Activated T-cell treated with anti-CD3 and anti-CD28 coated beads, Interleukin-2, amount 50 U/mL, for 4 hours (primary cell): ENCODE measurements around the gene SLC26A1. TPM values are rescaled to one million over a fixed set of nuclear protein-coding genes. Genes with fewer than 3 reads are reported as not detected.

Source experiments
- ATAC-seq, 2 donors: fragments of 200-7000 bp; cut with Tn5 transposase; one replicate each; pipeline ENCODE4 v1.10.0; 2021
- DNase-seq: peaks from one replicate; pipeline ENCODE4 v3.0.0-alpha.2; 2020
- H3K27me3 Mint-ChIP-seq: one replicate; pipeline ENCODE4 v1.8.0; 2021; ENCODE audit warnings: low read depth, mixed read lengths
- H3K36me3 Mint-ChIP-seq: one replicate; pipeline ENCODE4 v1.8.0; 2022; ENCODE audit warnings: mixed read lengths; ENCODE audit not compliant: insufficient read depth
- H3K4me1 Mint-ChIP-seq: one replicate; pipeline ENCODE4 v1.8.0; 2021; ENCODE audit warnings: low read depth, mixed read lengths
- H3K4me3 Mint-ChIP-seq: one replicate; pipeline ENCODE4 v1.8.0; 2021; ENCODE audit warnings: mild to moderate bottlenecking, moderate library complexity, mixed read lengths
- H3K9me3 Mint-ChIP-seq: one replicate; pipeline ENCODE4 v1.8.0; 2021; ENCODE audit warnings: mixed read lengths
- total RNA-seq, 3 donors: library from RNA; stranded (reverse); gene quantifications; one replicate each; pipeline ENCODE4 v1.2.1, GENCODE V29; 2021

The SLC26A1 gene
- total RNA-seq, result under 1 TPM in 1 of 3 donors, not detected in 2; 0.05 TPM

GRCh38 chr4:993111-994029 is at the start of gene SLC26A1:
Gene SLC26A1, minus strand, starts transcription at chr4:993404. Its CDS starts 1,701 bp downstream, at chr4:991703.
- H3K4me3 Mint-ChIP-seq, result no peak within 1 kb of the TSS
- peaks cover 4% of the 10 kb centered on the region for H3K4me1 Mint-ChIP-seq
- no peaks in the 10 kb centered on the region for H3K36me3 Mint-ChIP-seq
- H3K9me3 Mint-ChIP-seq, result no peaks in the 10 kb centered on the region
- peaks cover 11% of the 10 kb centered on the region for H3K27me3 Mint-ChIP-seq
- no peak for DNase-seq
- ATAC-seq, result no peak

DNA sequence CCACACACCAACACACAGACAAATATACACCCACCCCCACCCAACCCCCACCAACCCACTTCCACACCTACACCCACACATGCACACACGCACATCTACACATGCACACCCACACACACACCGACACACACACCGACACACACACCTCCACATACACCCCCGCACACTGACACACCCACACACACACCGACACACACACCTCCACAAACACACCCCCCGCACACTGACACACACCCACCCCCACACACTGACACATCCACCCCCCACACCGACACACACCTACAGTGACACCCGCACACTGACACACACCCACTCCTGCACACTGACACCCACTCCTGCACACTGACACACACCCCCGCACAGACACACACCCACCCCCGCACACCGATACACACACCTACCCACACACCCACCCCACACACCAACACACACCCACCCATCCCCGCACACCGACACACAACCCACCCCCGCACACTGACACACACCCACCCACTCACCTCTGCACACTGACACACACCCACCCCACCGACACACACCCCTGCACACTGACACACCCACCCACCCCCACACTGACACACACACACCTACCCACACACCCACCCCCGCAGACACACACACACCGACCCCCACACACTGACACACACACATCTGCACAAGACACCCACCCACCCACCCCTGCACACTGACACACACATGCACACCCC is 49.3 kb upstream of the SLC26A1 start:
- no peak overlapping the region for H3K4me3 Mint-ChIP-seq
- peaks cover 6% of the 10 kb centered on the region for H3K4me1 Mint-ChIP-seq
- no peaks in the 10 kb centered on the region for H3K36me3 Mint-ChIP-seq
- DNase-seq, result no peak
- no peak for ATAC-seq
- H3K27me3 Mint-ChIP-seq, result peaks cover 24% of the 10 kb centered on the region
- H3K9me3 Mint-ChIP-seq, result no peaks in the 10 kb centered on the region

GRCh38 chr4:1041936-1042330 is 48.7 kb upstream of the SLC26A1 start:
- Mint-ChIP-seq H3K9me3 (no peaks in the 10 kb centered on the region), H3K4me3 (no peak overlapping the region), H3K4me1 (peaks cover 6% of the 10 kb centered on the region), H3K36me3 (no peaks in the 10 kb centered on the region), H3K27me3 (peaks cover 20% of the 10 kb centered on the region)
- ATAC-seq (no peak), DNase-seq (no peak)

GRCh38 chr4:1041147-1041935 is 48.1 kb upstream of the SLC26A1 start:
- no peak overlapping the region for H3K4me3 Mint-ChIP-seq

DNA sequence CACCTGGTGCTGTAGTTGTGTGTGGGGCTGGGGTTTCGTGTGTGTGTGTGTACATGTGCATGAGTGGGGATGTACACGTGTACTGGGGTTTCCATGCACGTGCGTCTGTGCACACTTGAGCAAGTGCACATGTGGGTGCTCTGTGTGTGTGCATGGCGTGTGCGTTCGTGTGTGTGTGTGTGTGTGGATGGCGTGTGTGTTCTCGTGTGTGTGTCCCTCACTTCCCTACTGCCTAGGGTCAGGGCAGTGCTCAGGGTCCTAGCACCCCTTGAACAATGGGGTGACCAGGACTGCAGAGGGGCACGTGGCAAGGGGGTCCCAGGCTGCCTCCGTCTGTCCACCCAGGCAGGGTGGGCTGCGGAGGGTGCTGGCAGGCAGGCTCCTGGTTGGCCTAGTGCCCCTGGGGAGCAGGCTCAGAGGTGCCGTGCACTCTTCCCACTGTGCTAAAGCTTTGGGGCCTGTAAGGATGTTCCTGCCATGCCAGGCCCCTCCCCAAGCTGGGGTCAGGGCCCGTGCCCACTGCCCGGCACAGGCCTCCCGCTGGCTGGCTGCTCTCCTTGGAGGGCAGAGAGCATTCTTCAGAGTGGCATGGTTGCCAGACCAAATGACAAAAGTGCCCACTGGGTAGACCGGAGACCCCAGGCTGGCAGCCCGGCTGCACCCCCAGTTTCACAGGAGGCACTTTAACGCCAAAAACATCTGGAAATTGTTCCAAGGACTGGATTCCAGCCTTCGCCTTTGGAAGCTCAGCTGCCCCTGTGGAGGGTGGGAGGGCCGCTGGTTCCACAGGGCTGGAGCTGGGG is 47.3 kb upstream of the SLC26A1 start:
- Mint-ChIP-seq H3K36me3 (no peaks in the 10 kb centered on the region), H3K9me3 (no peaks in the 10 kb centered on the region), H3K4me3 (no peak overlapping the region), H3K4me1 (peaks cover 6% of the 10 kb centered on the region), H3K27me3 (peaks cover 15% of the 10 kb centered on the region)
- DNase-seq (no peak), ATAC-seq (no peak)

More at GRCh38 chr4:1041147-1041935, 48.1 kb upstream of the SLC26A1 start:
- peaks cover 6% of the 10 kb centered on the region for H3K4me1 Mint-ChIP-seq
- peaks cover 17% of the 10 kb centered on the region for H3K27me3 Mint-ChIP-seq
- H3K36me3 Mint-ChIP-seq, result no peaks in the 10 kb centered on the region
- no peak for DNase-seq
- no peaks in the 10 kb centered on the region for H3K9me3 Mint-ChIP-seq
- no peak for ATAC-seq

DNA sequence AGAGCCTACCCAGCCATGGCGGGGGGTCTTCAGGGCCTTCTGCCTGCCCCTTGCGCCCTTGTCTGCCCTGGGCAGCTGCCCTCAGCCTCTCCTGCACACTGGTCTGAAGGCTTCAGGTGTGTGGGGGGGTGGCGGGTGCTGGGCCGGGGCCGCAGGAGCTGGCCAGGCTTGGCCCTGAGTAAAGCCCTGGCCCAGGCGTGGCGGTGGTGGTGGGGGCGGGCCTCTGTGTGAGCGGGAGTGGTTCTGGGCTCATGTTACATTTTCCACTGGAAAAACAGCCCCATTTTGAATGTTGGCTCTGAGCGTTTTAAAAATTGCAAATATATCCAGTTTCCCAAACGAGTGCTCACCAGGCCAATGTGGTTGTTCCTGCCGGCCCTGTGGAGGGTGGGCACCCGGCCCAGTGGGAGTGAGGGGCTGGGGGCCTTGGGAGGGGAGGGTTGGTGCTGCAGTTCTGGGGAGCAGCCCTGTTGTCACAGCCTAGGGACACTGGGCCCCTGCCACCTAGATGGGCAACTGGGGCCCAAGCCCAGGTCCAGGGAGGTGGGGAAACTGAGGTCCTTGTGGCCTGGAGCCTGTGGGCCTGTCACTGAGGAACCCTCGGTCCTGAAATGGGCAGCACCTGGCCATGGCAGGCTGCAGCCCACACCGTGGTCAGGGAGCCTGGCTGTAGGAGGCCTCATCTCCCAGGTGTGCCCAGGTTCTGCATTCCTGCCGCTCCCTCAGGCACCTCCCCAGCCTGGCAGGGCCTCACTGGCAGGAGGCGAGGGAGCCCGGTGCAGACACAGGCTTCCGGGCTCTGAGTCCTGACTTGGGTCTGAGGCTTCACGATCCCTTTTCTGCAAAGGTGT is 46.5 kb upstream of the SLC26A1 start:
- peaks cover 7% of the 10 kb centered on the region for H3K27me3 Mint-ChIP-seq
- peaks cover 6% of the 10 kb centered on the region for H3K4me1 Mint-ChIP-seq
- H3K9me3 Mint-ChIP-seq, result no peaks in the 10 kb centered on the region
- ATAC-seq (no peak), DNase-seq (no peak)
- H3K4me3 Mint-ChIP-seq, result no peak overlapping the region
- H3K36me3 Mint-ChIP-seq, result no peaks in the 10 kb centered on the region

- DNase-seq (no peak), ATAC-seq (no peak)
- Mint-ChIP-seq H3K27me3 (peaks cover 4% of the 10 kb centered on the region), H3K36me3 (no peaks in the 10 kb centered on the region), H3K9me3 (no peaks in the 10 kb centered on the region), H3K4me3 (no peak overlapping the region), H3K4me1 (peaks cover 6% of the 10 kb centered on the region)
Measured at GRCh38 chr4:1038948-1039492, 45.8 kb upstream of the SLC26A1 start.

GRCh38 chr4:1036976-1037810 is 44.0 kb upstream of the SLC26A1 start:
- Mint-ChIP-seq H3K9me3 (no peaks in the 10 kb centered on the region), H3K27me3 (peaks cover 1% of the 10 kb centered on the region), H3K4me1 (peaks cover 3% of the 10 kb centered on the region), H3K4me3 (no peak overlapping the region), H3K36me3 (no peaks in the 10 kb centered on the region)
- DNase-seq (no peak), ATAC-seq (no peak)

DNA sequence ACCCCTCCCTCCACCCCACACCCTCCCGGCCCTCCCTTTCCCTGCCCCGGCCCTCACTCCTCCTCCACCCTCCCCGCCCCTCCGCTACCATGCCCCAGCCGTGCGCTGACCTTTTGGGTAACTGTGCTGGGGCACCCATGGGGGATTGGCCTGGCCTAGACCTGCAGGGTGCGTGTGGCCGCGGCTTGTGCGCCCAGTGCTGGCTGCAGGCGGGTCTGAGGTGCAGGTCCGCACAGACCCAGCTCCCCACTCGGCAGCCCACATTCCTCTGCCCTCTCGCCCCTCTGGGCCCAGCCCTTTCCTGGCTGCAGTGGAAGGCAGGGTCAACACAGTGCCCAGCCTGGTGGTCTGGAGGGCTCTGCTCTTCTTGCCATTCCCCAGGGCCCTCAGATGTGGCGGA is 42.9 kb upstream of the SLC26A1 start:
- DNase-seq (no peak), ATAC-seq (no peak)
- Mint-ChIP-seq H3K9me3 (no peaks in the 10 kb centered on the region), H3K4me3 (no peak overlapping the region), H3K4me1 (no peaks in the 10 kb centered on the region), H3K27me3 (peaks cover 1% of the 10 kb centered on the region), H3K36me3 (no peaks in the 10 kb centered on the region)

GRCh38 chr4:1035510-1035909 is 42.3 kb upstream of the SLC26A1 start:
- DNase-seq (no peak), ATAC-seq (no peak)
- Mint-ChIP-seq H3K4me3 (no peak overlapping the region), H3K9me3 (no peaks in the 10 kb centered on the region), H3K4me1 (no peaks in the 10 kb centered on the region), H3K27me3 (peaks cover 1% of the 10 kb centered on the region), H3K36me3 (no peaks in the 10 kb centered on the region)

DNA sequence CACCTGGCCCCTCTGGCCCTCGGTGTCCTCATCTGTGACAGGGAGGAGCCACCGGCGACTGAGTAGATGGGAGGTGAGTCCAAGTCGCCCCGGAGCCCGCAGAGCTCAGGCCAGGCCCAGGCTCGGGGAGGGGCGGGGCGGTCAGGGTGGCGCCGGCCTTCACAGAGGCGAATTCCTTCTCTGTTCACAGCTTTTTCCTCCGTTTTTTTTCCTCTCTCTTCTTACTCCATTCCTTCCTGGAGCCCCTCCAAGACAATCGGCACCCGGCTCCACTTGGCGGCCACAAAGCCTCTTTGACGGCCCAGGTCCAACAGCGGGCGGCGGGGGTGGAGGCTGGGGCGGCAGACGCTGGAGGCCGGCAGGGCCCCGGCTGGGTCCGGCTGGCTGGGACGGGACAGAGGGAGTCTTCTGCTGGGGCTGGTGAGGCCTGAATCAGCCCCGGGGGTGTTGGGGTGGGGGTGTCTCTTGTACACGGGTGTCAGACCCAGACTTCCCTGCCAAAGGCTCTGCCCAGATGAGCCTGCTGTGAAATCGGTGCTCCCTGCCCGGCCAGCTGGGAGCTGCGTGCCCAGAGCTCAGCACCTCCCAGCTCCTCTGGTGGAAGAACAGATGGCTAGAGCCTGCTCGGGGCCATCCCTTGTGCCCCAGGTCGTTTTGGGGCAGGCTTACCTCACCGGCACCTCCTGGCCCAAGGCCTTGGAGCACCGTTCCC is 40.8 kb upstream of the SLC26A1 start:
- H3K4me3 Mint-ChIP-seq, result no peak overlapping the region
- H3K27me3 Mint-ChIP-seq, result no peaks in the 10 kb centered on the region
- no peaks in the 10 kb centered on the region for H3K36me3 Mint-ChIP-seq
- no peak for ATAC-seq
- no peaks in the 10 kb centered on the region for H3K4me1 Mint-ChIP-seq
- no peaks in the 10 kb centered on the region for H3K9me3 Mint-ChIP-seq
- DNase-seq, result no peak

DNA sequence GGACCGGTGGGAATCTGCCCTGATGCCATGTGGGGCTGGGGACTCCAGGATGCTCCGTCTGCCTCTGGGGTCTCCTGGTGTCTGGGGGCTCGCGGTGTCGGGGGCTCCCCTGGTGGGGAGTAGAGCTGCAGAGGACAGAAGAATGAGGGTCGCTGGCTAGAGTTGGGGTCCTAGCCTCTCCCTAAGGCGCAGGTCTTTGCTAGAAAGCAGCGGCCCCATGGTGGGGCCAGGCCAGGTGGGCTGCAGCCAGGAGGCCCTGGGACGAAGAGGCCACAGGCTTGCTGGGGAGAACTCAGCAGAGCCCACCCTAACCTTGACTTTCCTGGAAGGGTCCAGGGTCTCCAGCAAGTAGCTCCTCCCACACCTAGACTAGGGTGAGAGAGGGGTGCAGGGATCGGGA is 39.7 kb upstream of the SLC26A1 start:
- no peaks in the 10 kb centered on the region for H3K4me1 Mint-ChIP-seq
- ATAC-seq, result no peak
- no peak overlapping the region for H3K4me3 Mint-ChIP-seq
- H3K9me3 Mint-ChIP-seq, result no peaks in the 10 kb centered on the region
- no peak for DNase-seq
- no peaks in the 10 kb centered on the region for H3K36me3 Mint-ChIP-seq
- H3K27me3 Mint-ChIP-seq, result no peaks in the 10 kb centered on the region
